Stimulated activated CD8-positive, alpha-beta memory T cell treated with anti-CD3 and anti-CD28 coated beads, Interleukin-7, amount 100 ng/mL, for 24 hours (primary cell): ENCODE measurements around the gene CLPTM1L.
A peak's percentile ranks its signal among the peaks of the same experiment; 100 is the strongest.

Experiments
- DNase-seq: peaks from one replicate; pipeline ENCODE4 v3.0.0-alpha.2; 2020; ENCODE audit warnings: low read depth

CLPTM1L gene, protein sequence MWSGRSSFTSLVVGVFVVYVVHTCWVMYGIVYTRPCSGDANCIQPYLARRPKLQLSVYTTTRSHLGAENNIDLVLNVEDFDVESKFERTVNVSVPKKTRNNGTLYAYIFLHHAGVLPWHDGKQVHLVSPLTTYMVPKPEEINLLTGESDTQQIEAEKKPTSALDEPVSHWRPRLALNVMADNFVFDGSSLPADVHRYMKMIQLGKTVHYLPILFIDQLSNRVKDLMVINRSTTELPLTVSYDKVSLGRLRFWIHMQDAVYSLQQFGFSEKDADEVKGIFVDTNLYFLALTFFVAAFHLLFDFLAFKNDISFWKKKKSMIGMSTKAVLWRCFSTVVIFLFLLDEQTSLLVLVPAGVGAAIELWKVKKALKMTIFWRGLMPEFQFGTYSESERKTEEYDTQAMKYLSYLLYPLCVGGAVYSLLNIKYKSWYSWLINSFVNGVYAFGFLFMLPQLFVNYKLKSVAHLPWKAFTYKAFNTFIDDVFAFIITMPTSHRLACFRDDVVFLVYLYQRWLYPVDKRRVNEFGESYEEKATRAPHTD

GRCh38 chr5:1344975-1345838 lies at the start of gene CLPTM1L:
TSS of gene CLPTM1L (minus strand) at chr5:1345099. CDS start at chr5:1344841, 258 bp downstream.
- peak; percentile 71 for DNase-seq

DNA sequence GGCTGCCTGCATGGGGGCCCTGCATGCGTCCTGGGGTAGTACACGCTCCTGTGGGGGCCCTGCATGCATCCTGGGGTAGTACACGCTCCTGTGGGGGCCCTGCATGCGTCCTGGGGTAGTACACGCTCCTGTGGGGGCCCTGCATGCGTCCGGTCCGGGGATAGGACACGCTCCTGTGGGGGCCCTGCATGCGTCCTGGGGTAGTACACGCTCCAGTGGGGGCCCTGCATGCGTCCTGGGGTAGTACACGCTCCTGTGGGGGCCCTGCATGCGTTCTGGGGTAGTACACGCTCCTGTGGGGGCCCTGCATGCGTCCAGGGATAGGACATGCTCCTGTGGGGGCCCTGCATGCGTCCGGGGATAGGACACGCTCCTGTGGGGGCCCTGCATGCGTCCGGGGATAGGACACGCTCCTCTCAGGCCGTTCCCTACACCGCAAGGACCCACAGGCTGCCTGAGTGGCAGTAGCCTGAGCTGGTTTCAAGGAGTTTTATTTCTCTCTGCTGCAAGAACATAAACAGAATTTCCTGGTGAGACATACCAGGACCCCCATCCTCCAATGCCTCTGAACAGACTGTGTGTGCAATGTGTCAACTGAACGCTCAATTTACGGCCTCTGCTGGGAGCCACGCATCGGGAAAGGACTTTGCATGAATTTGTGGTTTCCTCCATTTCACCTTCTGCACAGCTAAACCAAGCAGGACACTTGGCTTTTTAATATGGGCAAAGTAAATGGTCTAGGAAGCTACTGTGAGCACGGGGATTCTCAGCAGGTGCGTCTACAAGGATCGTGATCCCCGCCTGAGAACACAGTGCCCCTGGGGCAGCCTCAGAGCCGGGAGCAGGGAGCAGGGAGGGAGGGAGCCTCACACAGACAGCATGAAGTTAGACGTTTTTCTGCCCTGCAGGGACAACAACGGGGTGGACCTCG lies 48.9 kb upstream of the CLPTM1L start:
- no peak for DNase-seq

- no peak for DNase-seq
These were observed 48.1 kb upstream of the CLPTM1L start for GRCh38 chr5:1392801-1393565.

GRCh38 chr5:1392261-1392660 lies 47.4 kb upstream of the CLPTM1L start:
- no peak for DNase-seq

DNA sequence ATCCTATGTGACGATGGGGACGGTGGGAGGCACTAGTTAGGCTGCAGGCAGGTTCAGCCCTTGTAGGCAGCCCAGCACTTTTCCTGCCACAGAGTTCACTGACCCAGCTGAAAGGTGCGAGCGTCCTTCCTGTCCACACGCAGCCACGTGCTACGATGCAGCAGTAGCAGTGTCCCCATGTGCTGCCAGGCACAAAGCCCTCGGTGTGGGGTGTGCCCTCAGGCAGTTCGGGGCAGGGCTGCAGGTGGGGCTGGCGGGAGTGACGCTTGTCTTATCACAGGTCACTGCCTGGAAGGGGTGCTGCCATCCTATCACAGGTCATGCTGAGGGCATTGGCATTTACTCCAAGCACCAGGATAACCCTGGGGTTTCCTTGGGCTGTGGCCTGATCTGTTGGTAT lies 46.8 kb upstream of the CLPTM1L start:
- no peak for DNase-seq

DNA sequence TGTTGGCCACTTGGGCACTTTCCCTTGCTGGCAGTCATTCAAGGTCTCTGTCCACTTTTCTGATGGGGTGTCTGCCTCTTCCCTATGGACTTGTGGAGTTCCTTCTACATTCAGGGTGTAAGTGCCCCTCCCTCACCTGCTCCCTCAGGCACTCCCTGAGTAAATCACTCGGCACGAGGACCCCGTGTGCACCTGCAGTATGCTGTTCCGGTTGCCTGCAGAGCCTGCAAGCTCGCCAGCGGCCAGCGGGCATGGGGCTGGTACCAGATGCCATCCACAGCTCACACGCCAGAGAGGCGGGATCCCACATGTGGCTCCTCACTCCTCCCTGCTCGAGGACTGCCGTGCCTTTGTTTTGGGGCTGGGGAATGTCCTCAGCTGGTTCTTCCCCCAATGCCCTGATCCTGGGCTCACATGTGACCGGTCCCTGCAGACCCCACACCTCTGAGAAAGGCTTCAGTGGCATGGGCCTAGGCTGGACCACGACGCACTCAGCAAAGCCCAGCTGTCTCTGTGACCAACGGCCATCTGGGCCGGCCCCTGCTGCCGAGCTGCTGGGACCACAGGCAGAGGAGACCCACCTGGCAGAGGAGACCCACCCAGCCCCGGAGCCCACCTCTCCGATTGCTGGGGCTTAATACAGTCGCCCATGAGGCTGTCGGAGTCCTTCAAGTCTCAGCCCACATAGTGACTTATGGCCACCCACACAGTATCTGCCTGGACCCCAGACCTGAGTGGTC lies 46.1 kb upstream of the CLPTM1L start:
- DNase-seq: no peak

- DNase-seq: no peak
These were observed 45.4 kb upstream of the CLPTM1L start for GRCh38 chr5:1390333-1390732.

GRCh38 chr5:1388383-1388967 lies 43.6 kb upstream of the CLPTM1L start:
- DNase-seq: no peak

DNA sequence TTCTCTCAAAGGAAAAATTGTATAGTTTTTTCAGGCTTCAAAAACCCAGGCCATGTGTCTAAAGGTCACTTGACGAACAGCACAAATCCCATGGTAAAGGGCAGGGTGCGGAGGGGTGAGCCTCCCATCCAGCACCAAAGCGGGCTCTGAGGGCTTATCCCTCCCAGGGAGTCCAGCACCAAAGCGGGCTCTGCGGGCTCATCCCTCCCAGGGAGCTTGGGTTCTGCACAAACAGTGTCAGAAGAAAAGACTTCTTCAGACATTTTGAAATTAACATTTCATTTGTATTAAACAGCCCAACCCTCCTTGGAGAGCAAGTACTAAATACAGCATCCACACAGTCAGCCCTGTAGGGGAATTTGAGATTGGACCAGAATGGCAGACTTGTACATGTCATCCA lies 43.0 kb upstream of the CLPTM1L start:
- DNase-seq: no peak

DNA sequence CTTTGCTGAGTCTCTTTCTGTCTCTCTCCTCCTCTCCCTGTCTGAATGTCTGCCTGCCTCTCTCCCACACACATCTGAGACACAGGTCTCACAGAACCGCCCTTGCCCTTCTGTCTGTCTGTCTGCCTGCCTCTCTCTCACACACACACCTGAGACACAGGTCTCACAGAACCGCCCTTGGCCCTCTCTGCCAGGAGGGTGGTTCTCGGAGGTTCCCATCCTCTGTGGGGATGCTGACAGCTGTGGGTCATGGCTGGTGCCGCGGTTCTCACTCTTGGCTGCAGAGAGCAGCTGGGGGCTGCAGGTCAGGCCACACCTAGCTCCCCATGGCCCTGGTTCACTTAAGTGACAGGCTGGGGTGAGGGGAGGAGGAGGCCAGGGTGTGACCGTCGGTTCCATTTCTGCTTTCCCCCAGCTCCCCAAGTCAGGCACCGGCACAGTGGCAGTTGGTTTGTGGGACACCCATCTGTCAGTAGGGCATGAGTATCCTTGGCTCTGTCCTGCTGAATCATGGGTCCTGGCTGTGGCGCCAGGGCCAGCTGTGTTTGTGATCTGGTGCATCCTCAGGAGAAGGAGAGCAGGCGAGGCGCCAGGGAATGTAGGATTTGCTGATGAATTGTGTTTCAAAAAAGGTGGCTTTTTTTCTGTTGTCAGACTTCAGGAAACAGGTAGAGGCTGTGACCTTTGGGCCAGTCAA lies 42.3 kb upstream of the CLPTM1L start:
- DNase-seq: no peak

GRCh38 chr5:1386274-1386717 lies 41.4 kb upstream of the CLPTM1L start:
- peak; percentile 36 for DNase-seq

DNA sequence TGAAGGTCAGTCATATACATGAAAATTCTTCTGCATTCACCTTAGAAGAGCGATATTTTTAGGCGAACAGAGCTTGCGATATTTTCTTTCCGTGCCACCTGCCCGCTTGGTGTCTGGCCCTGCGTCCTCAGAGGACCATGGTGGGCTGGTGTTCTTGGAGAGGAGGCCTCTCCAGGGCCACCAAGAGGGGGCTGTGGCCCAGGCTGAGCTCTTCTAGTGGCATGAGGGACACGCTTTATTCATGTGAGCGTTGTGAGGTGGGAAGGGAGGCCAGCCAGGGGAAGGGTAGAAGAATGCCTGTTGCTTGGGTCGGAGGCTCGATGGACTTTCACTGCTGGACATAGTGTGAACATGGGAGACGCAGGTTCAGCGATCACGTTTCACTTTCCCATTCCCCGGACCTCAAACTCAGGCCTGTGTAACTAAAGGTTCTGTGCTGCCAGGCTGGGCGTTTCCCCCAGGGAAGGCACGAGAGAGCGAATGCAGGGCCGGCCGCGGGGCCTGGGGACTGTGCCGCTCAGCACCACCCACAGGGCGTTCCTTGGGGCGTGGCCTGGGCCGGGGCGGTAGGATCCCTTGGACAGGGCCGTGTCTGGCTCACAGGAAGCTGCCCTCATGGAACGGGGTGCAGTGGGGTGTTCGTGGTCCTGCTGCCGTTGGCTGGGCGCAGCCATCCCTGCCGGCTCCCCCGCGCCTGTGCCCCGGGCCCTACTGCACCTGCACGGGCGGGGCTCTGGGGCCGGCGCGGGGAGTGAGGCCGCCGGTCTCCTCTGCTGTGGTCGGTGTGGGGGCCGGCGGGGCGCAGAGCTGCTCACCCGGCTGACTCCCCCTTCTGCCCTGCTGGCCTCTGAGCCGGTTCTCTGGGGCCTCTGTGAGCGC lies 40.7 kb upstream of the CLPTM1L start:
- peak; percentile 74 for DNase-seq

DNA sequence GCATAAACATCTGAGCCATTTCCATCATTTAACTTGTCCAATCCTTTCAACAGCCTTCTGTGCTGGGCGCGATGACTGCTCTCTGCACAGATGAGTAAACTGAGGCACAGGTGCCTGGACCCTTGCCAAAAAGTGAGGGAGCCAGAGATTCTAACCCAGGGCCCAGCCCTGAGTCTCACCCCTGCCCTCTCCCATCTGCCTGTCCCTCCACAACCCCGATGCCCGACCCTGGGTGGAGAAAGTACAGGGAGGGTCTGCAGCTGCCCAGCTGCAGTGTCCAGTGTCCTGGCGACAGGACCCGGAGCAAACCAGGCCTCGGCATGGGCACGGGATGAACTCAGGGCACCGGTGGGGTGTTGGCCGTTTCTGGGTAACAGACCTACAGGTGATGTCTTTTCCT lies 39.6 kb upstream of the CLPTM1L start:
- no peak for DNase-seq

GRCh38 chr5:1383886-1384401 lies 39.0 kb upstream of the CLPTM1L start:
- no peak for DNase-seq

DNA sequence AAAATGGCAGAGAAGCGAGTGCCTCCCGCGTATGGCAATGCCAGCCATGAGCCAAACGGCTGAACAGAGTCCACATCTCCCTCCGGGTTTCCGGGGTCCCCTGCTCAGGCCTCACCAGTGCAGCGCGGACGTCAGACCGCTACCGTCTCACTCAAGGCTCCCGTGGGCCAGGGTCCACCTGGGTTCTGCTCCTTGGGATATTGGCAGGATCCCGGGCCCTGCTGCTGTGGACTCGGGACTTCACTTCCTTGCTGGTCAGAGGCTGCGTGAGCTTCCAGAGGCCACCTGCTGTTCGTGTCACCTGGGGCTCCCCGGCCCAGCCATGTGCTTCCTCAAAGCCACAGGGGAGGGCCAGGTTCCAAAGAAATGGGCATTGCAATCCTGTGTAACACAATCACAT lies 38.4 kb upstream of the CLPTM1L start:
- no peak for DNase-seq

DNA sequence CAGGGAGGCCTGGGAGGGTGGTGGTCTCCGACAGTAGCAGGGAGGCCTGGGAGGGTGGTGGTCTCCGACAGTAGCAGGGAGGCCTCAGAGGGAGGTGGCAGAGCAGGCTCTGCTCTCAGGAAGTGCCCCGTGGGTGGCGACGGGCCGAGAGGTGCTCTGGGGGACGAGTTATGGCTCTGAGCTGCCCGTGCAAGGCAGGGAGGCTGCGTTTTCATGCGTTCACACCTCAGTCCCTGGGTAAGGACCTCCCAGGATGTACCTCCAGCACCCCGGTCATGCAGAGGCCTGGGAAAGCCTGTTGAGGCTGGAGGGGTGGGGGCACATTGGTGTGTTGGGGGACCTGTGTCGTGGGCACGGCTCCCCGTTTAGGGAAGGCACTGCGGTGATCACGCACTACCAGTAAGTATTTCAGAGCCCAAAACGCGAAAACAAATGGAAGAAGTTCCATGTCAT lies 37.4 kb upstream of the CLPTM1L start:
- DNase-seq: no peak

DNA sequence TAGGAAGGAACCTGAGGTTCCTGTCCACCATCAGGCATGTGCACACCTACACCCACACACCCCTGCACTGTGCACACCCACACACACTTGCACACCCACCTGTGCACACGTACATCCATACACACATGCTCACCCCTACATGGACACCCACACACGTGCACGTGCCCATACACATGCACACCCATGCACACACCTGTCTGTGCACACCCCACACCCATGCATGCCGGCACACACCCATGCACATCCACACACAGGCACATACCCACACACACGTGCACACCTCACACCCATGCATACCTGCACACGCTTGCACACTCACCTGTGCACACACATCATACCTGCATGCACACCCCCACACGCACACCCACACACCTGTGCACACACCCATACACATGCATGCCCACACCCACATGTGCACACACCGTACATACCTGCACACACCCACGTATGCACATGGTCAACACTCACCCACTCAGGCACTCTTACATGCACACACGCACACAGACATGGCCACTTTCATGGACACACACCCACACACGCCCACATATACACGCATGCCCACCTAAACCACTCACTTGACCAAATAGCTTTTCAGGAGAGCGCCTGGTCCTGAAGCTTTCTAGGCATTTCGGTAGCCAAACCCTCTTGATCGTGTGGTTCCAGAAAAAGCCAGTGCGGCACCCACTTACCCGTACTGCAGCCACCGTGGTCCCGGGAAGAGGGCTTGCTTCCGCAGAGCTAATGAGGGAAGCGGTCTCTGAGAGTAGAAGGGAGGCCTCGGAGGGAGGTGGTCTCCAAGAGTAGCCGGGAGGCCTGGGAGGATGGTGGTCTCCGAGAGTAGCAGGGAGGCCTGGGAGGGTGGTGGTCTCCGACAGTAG lies 36.7 kb upstream of the CLPTM1L start:
- DNase-seq: no peak
